ENCODE data around the gene DAO.
"Not testable (repeated sequence)": the region's sequence is repeated elsewhere in the genome, so short reads cannot be mapped to it uniquely, and the experiment has no call there.

DAO gene

DNA sequence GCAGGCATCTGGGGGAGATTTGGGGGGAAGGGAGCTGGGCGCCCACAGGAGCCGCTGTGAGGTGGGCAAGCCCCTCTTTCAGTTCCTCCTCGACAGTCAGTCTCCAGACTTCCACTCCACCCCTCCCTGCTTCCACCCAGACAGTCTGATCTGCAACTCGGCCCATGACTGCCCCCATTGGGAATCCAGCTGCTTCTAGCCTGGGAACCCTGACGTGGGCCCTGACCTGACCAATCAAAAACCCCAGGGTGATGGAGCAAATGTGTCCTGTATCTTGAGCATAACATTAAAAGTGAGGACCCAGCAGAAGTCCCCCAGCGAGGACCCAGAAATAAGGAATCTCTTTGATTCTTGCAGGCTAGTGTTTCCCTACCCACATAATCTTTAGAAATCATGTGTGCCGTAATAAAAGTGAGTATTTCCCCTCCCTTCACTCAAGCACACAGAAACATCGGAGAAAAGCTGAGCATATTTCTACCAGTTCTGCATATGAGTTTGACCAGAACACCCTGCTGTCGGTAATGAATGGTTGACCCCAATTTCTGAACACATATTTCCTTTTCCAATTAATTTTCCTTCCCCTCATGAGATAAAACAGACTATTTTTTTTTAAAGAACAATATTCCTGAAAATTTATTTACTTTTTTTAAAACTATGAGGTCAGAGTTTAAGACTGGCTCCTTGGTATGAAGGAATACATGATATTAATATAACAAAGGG, 28.9 kb upstream of the DAO start:
- no peak for DNase-seq (ENCODE audit: low spot score)

DNA sequence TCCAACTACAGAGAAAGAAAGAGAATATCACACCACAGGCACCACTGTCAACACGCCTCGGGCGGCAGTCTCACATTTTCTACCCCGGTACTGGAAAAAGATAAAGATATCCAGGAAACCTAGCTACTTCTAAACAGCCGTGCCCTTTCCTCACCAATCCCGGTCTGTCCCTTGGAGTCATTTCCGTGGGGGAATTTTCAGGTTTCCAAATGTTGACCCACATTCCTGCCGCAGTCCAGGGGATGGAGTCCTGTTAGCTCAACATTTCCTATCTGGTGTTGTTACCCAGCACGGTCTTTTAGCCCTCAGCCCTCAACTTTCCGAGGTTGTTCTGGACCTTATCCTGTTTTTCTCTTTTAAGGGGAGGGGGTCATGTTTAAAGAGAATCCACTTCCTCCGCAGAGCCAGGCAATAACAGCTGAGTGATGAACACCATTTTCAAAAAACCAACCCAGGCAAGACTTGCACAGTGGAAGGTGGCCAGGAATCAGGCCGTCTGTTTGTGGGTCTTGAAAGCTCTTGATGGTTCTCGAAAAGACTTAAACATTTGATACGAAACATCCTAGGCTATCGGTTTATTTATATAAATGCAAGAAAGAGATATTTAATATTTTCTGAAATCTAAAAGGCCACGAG, 27.1 kb upstream of the DAO start:
- no peak for DNase-seq (ENCODE audit: low spot score)

DNA sequence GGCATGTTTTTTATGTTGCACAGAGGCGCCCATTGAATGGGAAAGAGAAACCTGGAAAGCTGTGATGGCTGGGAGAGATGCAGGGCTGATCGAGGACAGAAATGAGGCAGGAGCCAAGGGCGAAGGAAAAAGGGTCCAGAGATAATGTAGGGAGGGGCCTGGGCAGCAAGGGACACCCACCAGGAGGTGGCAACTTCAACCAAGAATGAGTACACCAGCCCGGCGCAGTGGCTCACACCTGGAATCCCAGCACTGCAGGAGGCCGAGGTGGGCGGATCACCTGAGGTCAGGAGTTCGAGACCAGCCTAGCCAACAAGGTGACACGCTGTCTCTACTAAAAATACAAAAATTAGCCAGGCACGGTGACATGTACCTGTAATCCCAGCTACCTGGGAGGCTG, 26.5 kb upstream of the DAO start:
- no peak for DNase-seq (ENCODE audit: low spot score)

DNA sequence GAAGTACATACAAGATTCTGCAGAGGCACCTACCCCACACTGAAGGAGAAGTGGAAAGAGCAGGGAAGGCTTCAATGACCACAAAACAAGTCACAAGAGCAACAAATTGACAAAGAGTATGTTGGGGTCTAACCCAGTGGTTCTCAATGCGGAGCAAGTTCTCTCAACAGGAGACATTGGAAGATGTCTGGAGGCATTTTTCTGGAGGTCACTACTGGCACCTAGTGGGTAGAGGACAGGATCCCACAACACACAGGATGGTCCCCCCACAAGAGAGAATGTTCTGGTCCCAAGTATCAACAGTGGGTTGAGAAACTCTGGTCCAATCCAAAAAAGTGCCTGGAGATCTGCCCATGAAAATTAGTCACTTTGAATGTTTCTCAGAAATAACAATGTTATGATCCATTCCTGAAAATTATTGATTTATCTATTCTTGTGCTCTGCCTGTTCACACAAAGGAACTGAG, 25.9 kb upstream of the DAO start:
- no peak for DNase-seq (ENCODE audit: low spot score)

DNA sequence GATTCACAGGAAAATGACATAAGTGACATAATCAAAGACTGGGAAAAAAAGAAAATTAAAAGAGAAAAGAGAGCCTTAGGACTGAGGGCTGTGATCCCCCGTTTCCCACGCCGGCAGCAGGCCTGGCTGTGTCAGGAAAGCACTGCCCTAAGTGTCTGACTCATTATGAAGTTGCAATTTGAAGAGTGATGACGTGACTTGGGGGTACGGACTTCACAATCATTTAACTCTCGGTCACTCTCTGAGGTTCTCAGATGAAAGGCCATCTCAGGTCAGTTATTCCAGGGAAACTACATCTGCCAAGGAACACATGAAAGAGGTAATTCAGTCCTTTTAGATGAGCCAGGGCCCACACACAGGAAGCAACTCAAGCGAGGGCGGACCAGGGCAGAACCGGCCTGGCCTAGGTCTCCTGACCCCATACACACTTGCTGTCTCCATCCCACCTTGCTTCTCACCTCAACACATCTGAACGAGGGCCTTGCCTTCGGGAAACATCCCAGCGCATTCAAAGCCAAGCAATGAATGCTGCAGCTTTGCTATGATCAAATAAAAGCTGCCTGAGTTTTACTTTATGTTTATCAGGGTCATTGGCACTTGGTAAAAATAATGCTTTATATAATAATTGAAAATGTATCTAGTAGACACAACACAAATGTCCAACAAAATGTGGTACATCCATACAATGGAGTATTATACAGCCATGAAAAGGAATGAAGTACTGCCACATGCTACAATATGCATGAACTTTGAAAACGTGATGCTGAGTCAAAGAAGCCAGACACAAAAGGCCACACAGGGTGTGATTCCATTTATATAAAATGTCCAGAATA, 25.2 kb upstream of the DAO start:
- no peak for DNase-seq (ENCODE audit: low spot score)

DNA sequence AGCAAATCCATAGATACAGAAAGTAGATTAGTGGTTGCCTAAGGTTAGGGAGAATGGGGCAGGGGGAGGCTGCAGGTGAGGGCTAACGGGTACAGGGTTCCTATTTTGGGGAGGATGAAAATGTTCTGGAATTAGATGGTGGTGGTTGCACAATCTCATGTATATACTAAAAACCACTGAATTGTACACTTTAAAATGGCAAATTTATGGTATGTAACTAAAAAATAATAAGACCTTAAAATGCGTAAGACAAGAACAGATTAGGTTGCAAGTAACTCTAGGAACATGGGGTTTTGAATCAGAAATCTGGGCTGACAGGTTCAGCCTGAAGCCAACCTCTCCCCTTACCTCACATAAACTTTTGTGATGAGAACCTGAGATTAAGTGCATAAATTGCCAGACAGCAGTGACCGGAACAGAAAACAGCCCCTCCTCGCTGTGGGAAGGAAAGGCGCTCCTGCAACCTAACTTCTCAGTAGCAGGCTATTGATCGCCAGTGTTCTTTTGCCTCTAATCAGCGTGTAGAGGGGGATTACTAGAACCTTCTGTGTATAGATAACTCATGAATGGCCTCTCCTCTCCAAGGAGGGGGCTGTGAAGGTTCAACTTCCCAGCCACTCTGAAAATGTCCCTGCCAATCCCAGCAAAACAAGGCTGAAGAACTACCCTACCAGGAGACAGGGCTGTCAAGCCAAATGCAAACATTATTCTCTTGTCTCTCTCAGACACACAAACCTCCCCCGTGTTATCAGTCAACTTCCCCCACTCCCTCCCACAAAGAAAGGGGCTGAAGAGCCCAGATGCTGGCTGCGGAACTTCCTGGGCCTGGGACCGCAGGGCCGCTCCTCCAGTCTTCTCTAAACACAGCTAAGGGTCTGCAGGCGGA, 24.4 kb upstream of the DAO start:
- DNase-seq (ENCODE audit: low spot score) = no peak

DNA sequence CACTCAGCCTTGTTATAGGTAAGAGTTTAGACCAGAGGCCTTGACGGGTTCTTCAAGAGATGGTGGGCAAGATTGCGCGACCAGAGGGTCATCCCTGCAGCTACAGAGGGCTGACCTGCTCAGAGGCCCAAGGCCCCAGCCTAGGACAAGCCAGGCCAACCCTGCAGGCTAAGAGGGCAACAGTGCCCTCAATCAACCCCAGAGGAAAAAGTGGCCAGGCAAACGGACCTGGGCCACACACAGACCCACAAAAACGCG, 23.8 kb upstream of the DAO start:
- no peak for DNase-seq (ENCODE audit: low spot score)

DNA sequence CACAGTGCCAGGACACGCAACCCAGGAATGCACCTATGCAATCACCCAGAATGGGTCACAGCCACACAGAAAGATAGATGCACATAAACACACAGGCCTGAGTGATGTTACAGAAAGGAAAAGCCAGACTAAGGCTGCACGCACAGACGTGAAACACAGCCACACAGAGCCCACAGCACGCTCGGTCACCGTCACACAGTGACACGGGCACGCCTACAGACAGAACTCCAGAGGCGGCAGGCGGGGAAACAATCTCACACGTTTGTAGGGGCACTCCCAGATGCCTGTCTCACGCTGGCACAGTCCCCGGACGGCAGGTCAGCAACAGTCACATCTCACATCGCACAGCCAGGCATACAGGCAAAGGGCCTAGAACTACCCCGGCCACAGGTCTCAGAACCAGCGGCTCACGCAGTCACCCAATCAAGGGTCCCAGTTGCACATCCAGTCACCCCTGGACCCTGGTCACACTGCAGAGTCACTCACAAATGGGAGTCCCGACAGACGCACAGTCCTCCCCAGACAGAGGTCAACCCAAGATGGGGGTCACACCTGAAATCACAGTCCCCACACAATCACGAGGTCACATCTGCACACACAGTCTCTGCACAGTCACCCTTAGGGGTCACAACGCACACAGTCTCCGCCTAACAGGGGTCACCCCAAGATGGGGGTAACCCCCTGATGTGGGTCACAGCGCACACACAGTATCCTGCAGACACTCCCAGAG, 23.3 kb upstream of the DAO start:
- DNase-seq (ENCODE audit: low spot score) = no peak

DNA sequence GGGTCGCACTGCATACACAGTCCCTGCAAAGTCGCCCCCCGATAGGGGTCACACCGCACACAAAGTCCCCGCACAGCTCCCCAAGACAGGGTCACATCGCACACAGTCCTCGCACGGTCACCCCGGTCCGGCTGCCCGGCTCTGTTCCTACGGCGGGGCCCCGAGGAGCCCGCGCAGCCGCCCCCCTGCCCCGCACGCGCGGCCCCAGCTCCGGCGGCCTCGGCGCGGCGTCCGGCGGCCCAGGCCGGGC, 22.8 kb upstream of the DAO start:
- DNase-seq (ENCODE audit: low spot score) = no peak

DNA sequence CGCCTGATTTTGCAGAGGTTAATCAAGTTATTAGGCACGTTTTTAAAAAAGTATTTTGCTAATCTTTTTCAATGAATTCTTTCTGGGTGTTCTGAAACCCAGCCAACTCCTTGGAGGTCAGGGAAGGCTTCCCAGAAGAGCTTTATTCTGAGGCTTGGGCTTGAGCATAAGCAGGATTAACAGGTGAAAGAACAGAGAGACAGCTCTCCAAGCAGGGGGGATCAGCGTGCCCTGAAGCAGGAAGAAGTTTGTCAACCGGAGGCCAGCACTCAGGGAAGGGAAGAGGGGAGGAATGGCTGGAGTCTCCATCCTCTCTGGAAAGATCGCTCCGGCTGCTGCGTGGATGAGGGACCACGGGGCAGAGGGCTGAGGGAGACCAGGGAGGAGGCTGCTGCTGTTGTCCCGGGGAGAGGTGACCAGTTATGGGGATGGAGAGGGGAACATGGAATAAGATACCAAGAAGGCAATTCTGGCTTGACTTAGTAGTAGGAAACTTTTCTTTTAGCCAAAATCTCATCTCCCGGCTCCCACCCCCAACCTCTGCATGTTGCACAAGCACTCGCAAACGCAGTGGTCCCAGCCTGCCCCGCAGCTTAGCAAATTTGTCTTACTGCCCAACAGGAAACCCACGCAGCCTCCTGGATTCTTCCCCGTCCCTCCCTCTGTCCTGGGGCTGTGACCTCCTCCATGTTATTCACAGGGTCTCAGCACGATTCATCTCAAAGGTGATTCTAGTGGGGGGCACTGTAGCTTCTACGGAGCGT, 21.4 kb upstream of the DAO start:
- DNase-seq (ENCODE audit: low spot score) = no peak

DNA sequence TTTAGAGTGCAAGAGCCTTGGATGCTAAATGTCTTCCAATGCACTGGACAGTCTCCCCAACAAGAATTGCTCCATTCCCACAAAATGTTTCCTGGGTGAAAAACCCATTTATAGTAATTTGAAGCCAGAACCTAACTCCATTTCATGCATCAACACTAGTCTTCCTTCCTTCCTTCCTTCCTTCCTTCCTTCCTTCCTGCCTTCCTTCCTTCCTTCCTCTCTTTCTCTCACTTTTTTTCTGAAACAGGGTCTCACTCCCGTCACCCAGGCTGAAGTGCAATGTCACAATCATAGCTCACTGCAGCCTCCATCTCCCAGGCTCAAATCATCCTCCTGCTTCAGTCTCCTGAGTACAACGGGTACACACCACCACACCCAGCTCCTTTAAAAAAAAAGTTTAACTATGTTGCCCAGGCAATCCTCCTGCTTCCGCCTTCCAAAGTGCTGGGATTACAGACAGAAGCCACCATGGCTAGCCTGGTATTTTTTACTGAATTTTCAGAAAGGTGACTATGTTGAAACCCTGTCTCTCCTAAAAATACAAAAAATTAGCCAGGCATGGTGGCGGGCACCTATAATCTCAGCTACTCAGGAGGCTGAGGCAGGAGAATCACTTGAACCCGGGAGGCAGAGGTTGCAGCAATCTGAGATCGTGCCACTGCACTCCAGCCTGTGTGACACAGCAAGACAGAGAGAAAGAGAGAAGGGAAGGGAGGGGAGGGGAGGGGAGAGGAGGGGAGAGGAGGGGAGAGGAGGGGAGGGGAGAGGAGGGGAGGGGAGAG, 20.6 kb upstream of the DAO start:
- not testable (repeated sequence) for DNase-seq (ENCODE audit: low spot score)

DNA sequence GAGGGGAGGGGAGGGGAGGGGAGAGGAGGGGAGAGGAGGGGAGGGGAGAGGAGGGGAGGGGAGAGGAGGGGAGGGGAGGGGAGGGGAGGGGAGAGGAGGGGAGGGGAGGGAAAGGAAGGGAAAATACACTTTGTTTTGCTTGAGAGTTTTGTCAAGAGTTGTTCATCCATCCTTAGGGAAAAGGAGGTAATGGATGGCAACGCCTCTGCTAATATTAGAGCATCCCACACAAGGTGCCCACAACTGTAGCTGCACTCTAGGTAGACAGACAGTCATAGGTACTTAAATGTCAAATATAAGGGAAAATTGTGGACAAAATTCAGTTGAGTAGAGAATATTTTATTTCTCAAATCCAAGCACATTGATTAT, 20.0 kb upstream of the DAO start:
- no peak for DNase-seq (ENCODE audit: low spot score)

DNA sequence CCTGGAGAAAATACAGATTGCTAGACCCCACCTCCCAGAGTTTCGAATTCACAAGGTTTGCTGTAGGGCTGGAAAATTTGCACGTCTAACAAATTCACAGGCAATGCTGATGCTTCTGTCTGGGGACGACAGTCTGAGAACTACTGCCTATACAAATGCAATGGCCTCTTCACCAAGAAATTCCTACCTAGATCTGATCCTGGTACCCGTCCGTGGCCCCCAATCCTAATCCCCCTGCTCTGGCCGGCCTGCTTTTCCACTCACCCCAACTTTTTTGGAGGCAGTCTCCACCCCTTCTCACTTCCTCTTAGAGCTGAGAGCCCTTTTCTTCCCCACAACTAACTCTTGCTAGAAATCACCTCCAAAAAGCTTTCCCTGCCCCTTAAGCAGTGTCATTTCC, 19.4 kb upstream of the DAO start:
- no peak for DNase-seq (ENCODE audit: low spot score)

DNA sequence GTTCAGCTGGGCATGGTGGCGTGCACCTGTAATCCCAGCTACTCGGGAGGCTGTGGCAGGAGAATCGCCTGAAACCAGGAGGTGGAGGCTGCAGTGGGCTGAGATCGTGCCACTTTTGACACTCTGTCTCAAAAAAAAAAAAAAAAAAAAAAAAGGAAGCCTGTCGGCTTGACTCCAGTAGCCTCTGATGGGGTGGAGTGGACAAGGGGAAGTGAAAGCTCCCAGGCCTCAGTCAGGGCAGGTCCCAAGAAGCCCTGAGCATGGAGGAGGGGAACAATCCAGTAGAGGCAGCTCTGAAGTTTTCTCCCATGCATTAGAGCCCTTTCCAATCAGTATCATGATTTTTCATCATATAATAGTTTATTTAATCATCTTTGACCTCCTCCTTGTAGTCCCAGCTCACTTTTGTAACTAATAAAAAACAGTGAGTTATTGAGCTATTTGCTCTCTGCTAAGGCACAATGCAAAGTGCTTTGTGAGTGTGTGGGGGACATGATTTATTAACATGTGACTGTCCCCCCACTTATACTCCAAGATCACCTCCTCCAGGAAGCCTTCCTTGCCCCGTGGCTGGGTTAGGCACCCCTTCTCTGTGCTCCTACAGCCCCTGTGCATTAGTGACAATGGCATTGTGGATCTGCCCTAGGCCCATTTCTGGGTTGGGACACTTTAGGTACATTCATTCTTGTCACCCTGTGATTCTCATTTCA, 17.9 kb upstream of the DAO start:
- no peak for DNase-seq (ENCODE audit: low spot score)

DNA sequence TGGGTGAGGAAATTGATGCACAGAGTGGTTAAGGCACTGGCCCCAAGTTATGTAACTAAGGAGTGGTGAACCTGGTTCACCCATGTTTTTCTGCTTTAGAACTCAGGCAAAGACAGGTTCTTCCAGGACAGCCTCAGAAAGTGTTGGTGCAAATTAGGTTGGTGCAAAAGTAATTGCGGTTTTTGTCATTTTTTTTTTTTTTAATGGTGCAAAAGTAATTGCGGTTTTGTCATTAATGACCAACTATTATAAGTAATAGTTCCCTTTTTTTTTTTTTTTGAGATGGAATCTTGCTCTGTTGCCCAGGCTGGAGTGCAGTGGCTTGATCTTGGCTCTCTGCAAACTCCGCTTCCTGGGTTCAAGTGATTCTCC, 17.3 kb upstream of the DAO start:
- DNase-seq (ENCODE audit: low spot score) = no peak

DNA sequence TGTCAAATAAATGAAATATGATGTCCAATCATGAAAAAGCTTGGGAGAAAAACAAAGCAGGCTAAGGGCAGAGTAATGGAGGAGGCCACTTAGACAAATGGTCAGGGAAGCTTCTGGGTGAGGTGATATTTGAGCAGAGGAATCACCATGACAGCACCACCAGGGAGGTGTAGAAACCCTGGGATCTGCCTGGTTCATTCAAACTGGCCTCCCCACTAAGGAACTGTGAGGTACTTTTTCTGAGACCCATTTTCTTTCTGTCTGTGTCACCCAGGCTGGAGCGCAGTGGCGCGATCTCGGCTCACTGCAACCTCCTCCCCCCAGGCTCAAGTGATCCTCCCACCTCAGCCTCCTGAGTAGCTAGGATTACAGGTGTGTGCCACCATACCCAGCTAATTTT, 14.7 kb upstream of the DAO start:
- DNase-seq (ENCODE audit: low spot score) = no peak

DNA sequence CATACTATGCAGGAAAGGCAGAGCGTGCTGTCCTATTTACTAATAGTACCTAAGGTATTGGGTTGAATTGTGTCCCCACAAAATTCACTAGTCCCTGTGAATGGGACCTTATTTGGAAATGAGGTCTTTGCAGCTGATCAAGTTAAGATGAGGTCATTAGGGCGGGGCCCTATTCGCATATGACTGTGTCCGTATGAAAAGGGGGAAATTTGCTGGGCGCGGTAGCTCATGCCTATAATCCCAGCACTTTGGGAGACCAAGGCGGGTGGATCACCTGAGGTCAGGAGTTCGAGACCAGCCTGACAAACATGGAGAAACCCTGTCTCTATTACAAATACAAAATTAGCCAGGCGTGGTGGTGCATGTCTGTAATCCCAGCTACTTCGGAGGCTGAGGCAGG, 13.8 kb upstream of the DAO start:
- not testable (repeated sequence) for DNase-seq (ENCODE audit: low spot score)

DNA sequence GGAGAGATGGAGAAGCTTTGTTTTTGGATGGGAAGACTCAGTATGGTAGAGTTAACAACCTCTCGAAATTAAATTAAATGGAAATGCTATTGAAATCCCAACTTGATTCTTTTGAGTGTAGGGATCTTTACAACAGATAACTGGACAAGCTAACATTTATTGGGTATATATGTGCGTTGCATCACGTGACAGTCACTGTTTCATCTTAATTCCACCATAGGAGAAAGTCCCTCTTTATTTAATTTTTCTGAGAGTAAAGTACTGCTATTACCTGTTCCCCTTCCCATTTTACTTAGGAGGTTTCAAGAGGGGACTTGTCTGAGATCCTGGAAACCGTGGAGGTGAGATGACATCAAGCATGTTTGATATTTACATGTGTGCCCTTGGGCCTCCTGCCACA, 11.1 kb upstream of the DAO start:
- no peak for DNase-seq (ENCODE audit: low spot score)

DNA sequence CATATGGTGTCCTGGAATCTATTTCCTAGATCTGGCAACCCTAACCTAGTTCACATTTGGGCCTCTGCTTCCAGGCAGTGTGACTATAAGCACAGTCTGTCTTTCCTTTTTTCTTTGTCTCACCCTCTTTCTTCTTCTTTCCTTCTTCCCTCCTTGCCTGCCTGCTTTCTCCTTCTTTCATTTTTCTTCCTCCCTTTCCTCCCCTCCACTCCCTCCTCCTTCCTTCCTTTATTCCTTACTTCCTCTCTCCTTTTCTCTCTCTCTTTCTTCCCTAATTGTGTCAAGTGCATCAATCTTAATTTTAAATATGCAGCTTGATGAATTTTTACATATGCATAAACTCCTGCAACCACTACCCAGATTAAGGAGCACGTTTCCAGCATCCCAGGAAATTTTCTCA, 4.6 kb upstream of the DAO start:
- DNase-seq (ENCODE audit: low spot score) = no peak

Data from left forelimb (tissue), 1 donor.